Liver (tissue), 9 donors: ENCODE measurements around the gene MYH14. TPM values are rescaled to one million over a fixed set of nuclear protein-coding genes. Genes with fewer than 3 reads are reported as not detected.

Experiments
- DNase-seq: peaks from one replicate; pipeline ENCODE4 v3.0.0-alpha.2; 2017; ENCODE audit warnings: low spot score
- H3K27ac ChIP-seq, 2 donors: one replicate each; pipeline ENCODE4 v1.7.0; 2013; ENCODE audit warnings: inconsistent platforms in 2 of 2, low read length in 2 of 2, control low read depth in 1 of 2, low read depth in 1 of 2, mild to moderate bottlenecking in 1 of 2
- H3K27me3 ChIP-seq, 4 donors: one replicate each; pipeline versions ENCODE4 v1.6.1 to v1.7.0; 2013; ENCODE audit warnings: low read length in 3 of 4, inconsistent platforms in 1 of 4, mild to moderate bottlenecking in 1 of 4, moderate library complexity in 1 of 4; ENCODE audit not compliant: control insufficient read depth in 4 of 4, insufficient read depth in 4 of 4
- H3K36me3 ChIP-seq, 4 donors: one replicate each; pipeline versions ENCODE4 v1.6.1 to v1.7.0; 2013; ENCODE audit warnings: low read length in 3 of 4, mild to moderate bottlenecking in 3 of 4, low read depth in 1 of 4, moderate library complexity in 1 of 4; ENCODE audit not compliant: control insufficient read depth in 4 of 4, insufficient read depth in 3 of 4
- H3K4me1 ChIP-seq, 4 donors: one replicate each; pipeline versions ENCODE4 v1.6.1 to v1.7.0; 2013; ENCODE audit warnings: low read length in 3 of 4, mild to moderate bottlenecking in 3 of 4, moderate library complexity in 1 of 4; ENCODE audit not compliant: control insufficient read depth in 4 of 4, insufficient read depth in 4 of 4
- H3K4me3 ChIP-seq, 3 donors: one replicate each; pipeline versions ENCODE4 v1.6.1 to v1.7.0; 2013; ENCODE audit warnings: low read length in 3 of 3, control low read depth in 1 of 3, low read depth in 1 of 3, mild to moderate bottlenecking in 1 of 3
- H3K9ac ChIP-seq, 2 donors: one replicate each; pipeline ENCODE4 v1.7.0; 2013; ENCODE audit warnings: low read length in 2 of 2, mild to moderate bottlenecking in 2 of 2, moderate library complexity in 2 of 2, control low read depth in 1 of 2, low read depth in 1 of 2
- H3K9me3 ChIP-seq, 4 donors: one replicate each; pipeline versions ENCODE4 v1.6.1 to v1.7.0; 2013; ENCODE audit warnings: low read length in 3 of 4; ENCODE audit not compliant: control insufficient read depth in 4 of 4
- CTCF ChIP-seq: fragments of 150-350 bp; IDR thresholded peaks from 2 replicates; pipeline ENCODE4 v1.5.1; 2017; ENCODE audit warnings: improper control_type of control experiment, low read depth, low read length; ENCODE audit not compliant: missing input control
- EGR1 ChIP-seq, 2 donors: IDR thresholded peaks; 2 replicates each; pipeline ENCODE4 v1.6.1; 2016 to 2018; ENCODE audit warnings: antibody characterized with exemption in 2 of 2, low read depth in 2 of 2
- FOXA2 ChIP-seq: IDR thresholded peaks from 2 replicates; pipeline ENCODE4 v1.6.1; 2016; ENCODE audit warnings: antibody characterized with exemption
- GABPA ChIP-seq, 2 donors: IDR thresholded peaks in 1 of 2; conservative IDR thresholded peaks in 1 of 2; 2 replicates each; pipeline ENCODE4 v1.6.1; 2016; ENCODE audit warnings: antibody characterized with exemption in 2 of 2, mild to moderate bottlenecking in 1 of 2, moderate library complexity in 1 of 2
- HNF4G ChIP-seq: IDR thresholded peaks from 2 replicates; pipeline ENCODE4 v1.6.1; 2016; ENCODE audit warnings: antibody characterized with exemption
- JUND ChIP-seq, 2 donors: IDR thresholded peaks; 2 replicates each; pipeline ENCODE4 v1.6.1; 2016; ENCODE audit warnings: antibody characterized with exemption in 2 of 2
- MAX ChIP-seq: IDR thresholded peaks from 2 replicates; pipeline ENCODE4 v1.6.1; 2016; ENCODE audit warnings: antibody characterized with exemption
- RAD21 ChIP-seq, 2 donors: IDR thresholded peaks; 2 replicates each; pipeline ENCODE4 v1.6.1; 2016; ENCODE audit warnings: antibody characterized with exemption in 2 of 2, mild to moderate bottlenecking in 2 of 2
- REST ChIP-seq: IDR thresholded peaks from 2 replicates; pipeline ENCODE4 v1.6.1; 2016; ENCODE audit warnings: antibody characterized with exemption, mild to moderate bottlenecking
- TAF1 ChIP-seq: conservative IDR thresholded peaks from 2 replicates; pipeline ENCODE4 v1.6.1; 2016; ENCODE audit warnings: antibody characterized with exemption, mild to moderate bottlenecking
- ZBTB33 ChIP-seq: IDR thresholded peaks from 2 replicates; pipeline ENCODE4 v1.6.1; 2016; ENCODE audit warnings: antibody characterized with exemption
- WGBS: extraction: QIAGEN DNeasy Blood & Tissue Kit; methylation state at CpG from one replicate; pipeline ENCODE4 v1.1.7; 2013; 5-methylcytosine and 5-hydroxymethylcytosine counted together
- polyA plus RNA-seq, 2 donors: library from polyadenylated mRNA; stranded (reverse) in 1 of 2; unstranded in 1 of 2; fragments of 200-250 nt in 1 of 2; fragments of >200 nt in 1 of 2; fragmentation: Nextera tagmentation in 1 of 2; extraction: Ambion mirVana in 1 of 2; gene quantifications; one replicate each; pipeline versions ENCODE4 v1.2.1 to v1.2.3, GENCODE V29; 2013 to 2015
- total RNA-seq, 2 donors: library from RNA; depleted of rRNA; stranded (reverse); fragments of >200 nt; gene quantifications; one replicate each; pipeline ENCODE4 v1.2.3, GENCODE V29; 2014
- donor health status: healthy.
- donor health status: healthy.
- donor health status: healthy.
- donor health status: healthy.
- donor health status: healthy.

Gene MYH14
- total and polyA plus RNA-seq, 4 donors: 12.4 to 37.5 (median 25.5) TPM

GRCh38 chr19:50308991-50309390, 105.6 kb downstream of the MYH14 start:
- Histone ChIP-seq H3K4me3 (no peak overlapping the region), H3K27ac (no peak overlapping the region), H3K9me3 (no peaks in the 10 kb centered on the region), H3K36me3 (peaks cover 1 to 22% (median 9%) of the 10 kb centered on the region in 4 donors), H3K9ac (no peak overlapping the region), H3K4me1 (no peaks in the 10 kb centered on the region), H3K27me3 (peaks cover 0 to 4% (median 3%) of the 10 kb centered on the region in 4 donors)
- 96% methylated on average over 21 of the region's 21 CpGs for WGBS
- TF ChIP-seq FOXA2 (no peak), RAD21 (IDR thresholded peaks at IDR 0.05) (no peak), MAX (no peak), CTCF (no peak), TAF1 (no peak), GABPA (IDR thresholded peaks at IDR 0.05 in 1 of 2, conservative IDR thresholded peaks at IDR 0.05 in 1 of 2) (no peak), HNF4G (no peak), EGR1 (IDR thresholded peaks at IDR 0.05; ENCODE audit: low read depth in 2 of 2) (no peak), ZBTB33 (no peak), JUND (IDR thresholded peaks at IDR 0.05) (no peak), REST (no peak)
- no peak for DNase-seq

- no peaks in the 10 kb centered on the region for H3K9me3 ChIP-seq
- no peak for DNase-seq
- peaks cover 1 to 22% (median 9%) of the 10 kb centered on the region in 4 donors for H3K36me3 ChIP-seq
- no peak overlapping the region for H3K4me3 ChIP-seq
- 86% methylated on average over 16 of the region's 16 CpGs for WGBS
- H3K27me3 ChIP-seq: peaks cover 2 to 4% (median 3%) of the 10 kb centered on the region in 4 donors
- H3K27ac ChIP-seq: no peak overlapping the region
- TF ChIP-seq FOXA2: no peak
- no peak for TF ChIP-seq TAF1
- no peaks in the 10 kb centered on the region for H3K4me1 ChIP-seq
- H3K9ac ChIP-seq: no peak overlapping the region
Observed at GRCh38 chr19:50309396-50310125, 106.1 kb downstream of the MYH14 start.
